Lower lobe of right lung (tissue), 2 donors: Measurements from ENCODE around the gene SAMD10. TPM values are rescaled to one million over a fixed set of nuclear protein-coding genes. Genes with fewer than 3 reads are reported as not detected.

Source experiments
- ATAC-seq, 2 donors: fragments of 200-7000 bp; cut with Tn5 transposase; one replicate each; pipeline ENCODE4 v1.9.1; 2020 to 2022; ENCODE audit warnings: mild to moderate bottlenecking in 2 of 2, moderate library complexity in 2 of 2
- DNase-seq: peaks from one replicate; pipeline ENCODE4 v3.0.0-alpha.2; 2020
- H3K27ac ChIP-seq: fragments of 200-600 bp; one replicate; pipeline ENCODE4 v1.8.0; 2022
- H3K27me3 ChIP-seq: fragments of 200-600 bp; one replicate; pipeline ENCODE4 v1.8.0; 2022; ENCODE audit warnings: low read depth
- H3K36me3 ChIP-seq: fragments of 200-600 bp; one replicate; pipeline ENCODE4 v1.8.0; 2022; ENCODE audit warnings: mild to moderate bottlenecking
- H3K4me1 ChIP-seq: fragments of 200-600 bp; one replicate; pipeline ENCODE4 v1.8.0; 2022
- H3K4me3 ChIP-seq: fragments of 200-600 bp; one replicate; pipeline ENCODE4 v1.8.0; 2022; ENCODE audit warnings: mild to moderate bottlenecking
- H3K9me3 ChIP-seq: fragments of 200-600 bp; one replicate; pipeline ENCODE4 v1.8.0; 2022
- CTCF ChIP-seq: fragments of 200-600 bp; IDR thresholded peaks from one replicate; pipeline ENCODE4 v1.8.0; 2022; ENCODE audit warnings: antibody characterized with exemption, mild to moderate bottlenecking
- intact Hi-C: fragments of 100-400 bp; cut with DNase I; formaldehyde crosslinking; loops from one replicate; pipeline ENCODE4 v1.11.0; 2022
- microRNA-seq: library from miRNA; unstranded; fragments of <30 nt; microRNA quantifications from one replicate; pipeline ENCODE4 v1.2.0, GENCODE V29; 2020; ENCODE audit warnings: borderline number of aligned reads
- total RNA-seq: library from RNA; stranded (reverse); fragmentation: NEBNext Ultra II Directional; extraction: Animal tissue kit (Norgen Biotek cat#: 25700); gene quantifications from one replicate; pipeline ENCODE4 v1.2.1, GENCODE V29; 2021
- donor health status: DM: no; HTN: yes; CAD: no; lungs with severe emphysema.

Gene SAMD10
- total RNA-seq, 1 donor from 2014 or later: 3.6 TPM

- no peaks in the 10 kb centered on the region for H3K9me3 ChIP-seq
- no peaks in the 10 kb centered on the region for H3K4me1 ChIP-seq
- intact Hi-C loops: no loop called here
- H3K27me3 ChIP-seq: no peaks in the 10 kb centered on the region
- H3K4me3 ChIP-seq: no peak overlapping the region
- DNase-seq (no peak), ATAC-seq (no peak)
- TF ChIP-seq CTCF: no peak
- H3K36me3 ChIP-seq: peaks cover 58% of the 10 kb centered on the region
- no peak overlapping the region for H3K27ac ChIP-seq
Observed at GRCh38 chr20:63926298-63926697, 53.1 kb downstream of the SAMD10 start.

- Histone ChIP-seq H3K36me3 (peaks cover 47% of the 10 kb centered on the region), H3K9me3 (no peaks in the 10 kb centered on the region), H3K27ac (no peak overlapping the region), H3K4me1 (no peaks in the 10 kb centered on the region), H3K4me3 (no peak overlapping the region), H3K27me3 (no peaks in the 10 kb centered on the region)
- no peak for ATAC-seq
- TF ChIP-seq CTCF: no peak
- no peak for DNase-seq
- intact Hi-C loops: no loop called here
Observed at GRCh38 chr20:63924241-63924640, 55.2 kb downstream of the SAMD10 start.

Small RNA genes lying within 50 kb of the gene (microRNA-seq; reads per million reads assigned to microRNA genes)
- gene MIR1914 (not detected), gene MIR647 (not detected)

Other genes with a start within 250 kb of the SAMD10 start
- 8.7 TPM for gene LIME1, start 243.0 kb downstream of the SAMD10 start, total RNA-seq
- 50.5 TPM for gene SLC2A4RG, start 239.9 kb downstream of the SAMD10 start, total RNA-seq
- gene ZBTB46, start 148.4 kb downstream of the SAMD10 start, total RNA-seq: 9.9 TPM
- gene ABHD16B, start 118.1 kb downstream of the SAMD10 start, total RNA-seq: not detected
- 76.9 TPM for gene TPD52L2, start 114.4 kb downstream of the SAMD10 start, total RNA-seq
- gene DNAJC5, start 84.5 kb downstream of the SAMD10 start, total RNA-seq: 54.5 TPM
- gene UCKL1, start 23.2 kb downstream of the SAMD10 start, total RNA-seq: 31.5 TPM
- gene ZNF512B, start 9.7 kb downstream of the SAMD10 start, total RNA-seq: 13.7 TPM
- gene PRPF6, start 1.5 kb upstream of the SAMD10 start, total RNA-seq: 57.2 TPM
- 1.2 TPM for gene C20orf204, start 56.5 kb upstream of the SAMD10 start, total RNA-seq
- 48.3 TPM for gene SOX18, start 70.0 kb upstream of the SAMD10 start, total RNA-seq
- gene TCEA2, start 83.6 kb upstream of the SAMD10 start, total RNA-seq: 38.8 TPM
- gene RGS19, start 99.9 kb upstream of the SAMD10 start, total RNA-seq: 57.5 TPM
- 2.6 TPM for gene OPRL1, start 100.4 kb upstream of the SAMD10 start, total RNA-seq
- gene LKAAEAR1, start 104.8 kb upstream of the SAMD10 start, total RNA-seq: 0.97 TPM
- gene NPBWR2, start 127.9 kb upstream of the SAMD10 start, total RNA-seq: not detected
- not detected for gene MYT1, start 184.8 kb upstream of the SAMD10 start, total RNA-seq